HepG2 (cell line): ENCODE results near the gene AFF1. TPM values are rescaled to one million over a fixed set of nuclear protein-coding genes. Genes with fewer than 3 reads are reported as not detected.

Experiments
- CEBPB ChIP-seq: IDR thresholded peaks from 2 replicates; pipeline ENCODE4 v1.6.1; 2011; ENCODE audit warnings: low read depth, low read length, improper control_type of control experiment, borderline replicate concordance
- ELF4 ChIP-seq: sonication (generic); formaldehyde crosslinking; IDR thresholded peaks from 2 replicates; pipeline ENCODE4 v1.5.0; 2020; ENCODE audit warnings: missing genetic modification reagents, mild to moderate bottlenecking, moderate library complexity, borderline replicate concordance
- EP300 ChIP-seq, 3 experiments: sonication (generic) in 1 of 3; formaldehyde crosslinking in 1 of 3; IDR thresholded peaks; 2 replicates each; pipeline versions ENCODE4 v1.5.1 to v1.6.1; 2011 to 2020; ENCODE audit warnings: low read depth in 2 of 3, low read length in 2 of 3, borderline replicate concordance in 1 of 3, improper control_type of control experiment in 1 of 3, mild to moderate bottlenecking in 1 of 3, missing genetic modification reagents in 1 of 3, moderate library complexity in 1 of 3
- EZH2 ChIP-seq: conservative IDR thresholded peaks from 2 replicates; pipeline ENCODE4 v1.6.1; 2012; ENCODE audit warnings: mild to moderate bottlenecking, low read depth, low read length, moderate library complexity
- FOXJ3 ChIP-seq: sonication (generic); formaldehyde crosslinking; IDR thresholded peaks from 2 replicates; pipeline ENCODE4 v1.4.0; 2020; ENCODE audit warnings: missing genetic modification reagents, mild to moderate bottlenecking, borderline replicate concordance
- HMGA1 ChIP-seq: sonication (generic); formaldehyde crosslinking; conservative IDR thresholded peaks from 2 replicates; pipeline ENCODE4 v1.4.0; 2020; ENCODE audit warnings: missing genetic modification reagents
- HNF4A ChIP-seq: sonication (generic); formaldehyde crosslinking; IDR thresholded peaks from 2 replicates; pipeline ENCODE4 v1.4.0; 2020; ENCODE audit warnings: missing genetic modification reagents
- KDM1A ChIP-seq: IDR thresholded peaks from 2 replicates; pipeline ENCODE4 v1.6.1; 2016; ENCODE audit warnings: missing compliant biosample characterization
- MEIS1 ChIP-seq: sonication (generic); formaldehyde crosslinking; IDR thresholded peaks from 2 replicates; pipeline ENCODE4 v1.9.0; 2021; ENCODE audit warnings: mild to moderate bottlenecking, missing genetic modification reagents, moderate library complexity, borderline replicate concordance
- NFE2L1 ChIP-seq: sonication (generic); formaldehyde crosslinking; IDR thresholded peaks from 2 replicates; pipeline ENCODE4 v1.4.0; 2020; ENCODE audit warnings: missing genetic modification reagents, mild to moderate bottlenecking, borderline replicate concordance
- SNRNP70 ChIP-seq: fragments of 200-400 bp; formaldehyde crosslinking; IDR thresholded peaks from 2 replicates; pipeline ENCODE4 v1.6.1; 2017; ENCODE audit warnings: mild to moderate bottlenecking, low read depth, low read length, moderate library complexity
- TBP ChIP-seq: sonication (generic); formaldehyde crosslinking; IDR thresholded peaks from 2 replicates; pipeline ENCODE4 v1.5.0; 2020; ENCODE audit warnings: missing genetic modification reagents
- ZFP37 ChIP-seq: sonication (generic); formaldehyde crosslinking; IDR thresholded peaks from 2 replicates; pipeline ENCODE4 v1.4.0; 2020; ENCODE audit warnings: missing genetic modification reagents, borderline replicate concordance
- ZMYM2 ChIP-seq: sonication (generic); formaldehyde crosslinking; IDR thresholded peaks from 2 replicates; pipeline ENCODE4 v1.8.0; 2022; ENCODE audit warnings: mild to moderate bottlenecking, missing genetic modification reagents
- ZMYM3 ChIP-seq: sonication (generic); formaldehyde crosslinking; IDR thresholded peaks from 2 replicates; pipeline ENCODE4 v1.5.1; 2020; ENCODE audit warnings: mild to moderate bottlenecking, missing genetic modification reagents
- ZNF263 ChIP-seq: sonication (generic); formaldehyde crosslinking; IDR thresholded peaks from 2 replicates; pipeline ENCODE4 v1.4.0; 2020; ENCODE audit warnings: missing genetic modification reagents
- ZNF703 ChIP-seq: sonication (generic); formaldehyde crosslinking; IDR thresholded peaks from 2 replicates; pipeline ENCODE4 v1.5.1; 2020; ENCODE audit warnings: missing genetic modification reagents, mild to moderate bottlenecking, moderate library complexity, borderline replicate concordance
- ZNF773 ChIP-seq: sonication (generic); formaldehyde crosslinking; IDR thresholded peaks from 2 replicates; pipeline ENCODE4 v1.4.0; 2020; ENCODE audit warnings: missing genetic modification reagents, borderline replicate concordance
- polyA plus RNA-seq, 8 experiments: library from polyadenylated mRNA; depleted of rRNA in 3 of 8; stranded (reverse) in 7 of 8; unstranded in 1 of 8; fragments of >200 nt; fragmentation: Illumina TruSeq in 4 of 8; extraction: Trizol in 4 of 8; gene quantifications; 2 replicates each; pipeline versions ENCODE4 v1.2.1 to v1.2.3, GENCODE V29; 2011 to 2016; ENCODE audit warnings: low read depth in 4 of 8, missing spikeins in 1 of 8, mixed read lengths in 1 of 8; ENCODE audit not compliant: insufficient read depth in 1 of 8
- total RNA-seq, 5 experiments: library from RNA; depleted of rRNA; stranded (reverse); fragments of >200 nt; fragmentation: Illumina TruSeq; extraction: Trizol; gene quantifications; 2 replicates each; pipeline ENCODE4 v1.2.3, GENCODE V29; 2016; ENCODE audit warnings: low read depth in 1 of 5
- TF ChIP-seq, protein P1 (sequence below): sonication (generic); formaldehyde crosslinking; IDR thresholded peaks from 2 replicates; pipeline ENCODE4; 2020; ENCODE audit warnings: missing genetic modification reagents, mild to moderate bottlenecking, borderline replicate concordance
- TF ChIP-seq, protein P2 (sequence below): sonication (generic); formaldehyde crosslinking; IDR thresholded peaks from 2 replicates; pipeline ENCODE4 v1.5.0; 2020; ENCODE audit warnings: mild to moderate bottlenecking, missing genetic modification reagents
- TF ChIP-seq, protein P3 (sequence below): sonication (generic); formaldehyde crosslinking; IDR thresholded peaks from 2 replicates; pipeline ENCODE4 v1.9.0; 2021; ENCODE audit warnings: missing genetic modification reagents, mild to moderate bottlenecking, borderline replicate concordance
- TF ChIP-seq, protein P4 (sequence below): sonication (generic); formaldehyde crosslinking; IDR thresholded peaks from 2 replicates; pipeline ENCODE4 v1.5.0; 2020; ENCODE audit warnings: missing genetic modification reagents

Gene AFF1
- total and polyA plus RNA-seq, 2 of the 13 experiments (the other 11 are each of a cell fraction or from before 2014, with no cell fraction given), result 15.5 to 15.9 TPM

DNA sequence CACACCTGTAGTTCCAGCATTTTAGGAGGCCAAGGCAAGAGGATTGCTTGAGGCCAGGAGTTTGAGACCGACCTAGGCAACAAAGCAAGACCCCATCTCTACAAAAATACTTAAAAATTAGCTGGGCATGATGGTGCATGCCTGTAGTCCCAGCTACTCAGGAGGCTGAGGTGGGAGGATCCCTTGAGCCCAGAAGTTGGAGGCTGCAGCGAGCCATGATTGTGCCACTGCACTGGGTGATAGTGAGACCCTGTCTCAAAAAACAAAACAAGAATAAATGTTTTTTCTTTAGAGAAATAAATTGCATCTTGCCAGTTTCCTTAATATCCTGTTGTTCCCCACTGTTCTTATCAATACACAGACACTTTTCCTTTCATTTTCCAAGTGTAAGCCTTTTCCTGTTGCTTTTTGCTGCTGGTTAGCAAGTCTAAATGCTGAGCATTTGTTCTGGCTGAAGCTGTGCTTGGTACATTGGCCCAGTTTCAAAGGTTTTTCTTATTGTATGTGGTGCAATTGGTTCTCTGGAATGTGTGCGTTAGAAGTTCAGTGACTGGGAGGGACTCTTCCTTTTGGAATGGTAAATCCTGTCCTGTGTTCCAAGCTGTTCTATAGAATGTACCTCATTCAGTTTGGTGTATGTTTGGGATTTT lies 98.2 kb downstream of the AFF1 start (continued):
- TF ChIP-seq HMGA1 (CRISPR knock-in tag), result no peak
- TF ChIP-seq, protein P1, sequence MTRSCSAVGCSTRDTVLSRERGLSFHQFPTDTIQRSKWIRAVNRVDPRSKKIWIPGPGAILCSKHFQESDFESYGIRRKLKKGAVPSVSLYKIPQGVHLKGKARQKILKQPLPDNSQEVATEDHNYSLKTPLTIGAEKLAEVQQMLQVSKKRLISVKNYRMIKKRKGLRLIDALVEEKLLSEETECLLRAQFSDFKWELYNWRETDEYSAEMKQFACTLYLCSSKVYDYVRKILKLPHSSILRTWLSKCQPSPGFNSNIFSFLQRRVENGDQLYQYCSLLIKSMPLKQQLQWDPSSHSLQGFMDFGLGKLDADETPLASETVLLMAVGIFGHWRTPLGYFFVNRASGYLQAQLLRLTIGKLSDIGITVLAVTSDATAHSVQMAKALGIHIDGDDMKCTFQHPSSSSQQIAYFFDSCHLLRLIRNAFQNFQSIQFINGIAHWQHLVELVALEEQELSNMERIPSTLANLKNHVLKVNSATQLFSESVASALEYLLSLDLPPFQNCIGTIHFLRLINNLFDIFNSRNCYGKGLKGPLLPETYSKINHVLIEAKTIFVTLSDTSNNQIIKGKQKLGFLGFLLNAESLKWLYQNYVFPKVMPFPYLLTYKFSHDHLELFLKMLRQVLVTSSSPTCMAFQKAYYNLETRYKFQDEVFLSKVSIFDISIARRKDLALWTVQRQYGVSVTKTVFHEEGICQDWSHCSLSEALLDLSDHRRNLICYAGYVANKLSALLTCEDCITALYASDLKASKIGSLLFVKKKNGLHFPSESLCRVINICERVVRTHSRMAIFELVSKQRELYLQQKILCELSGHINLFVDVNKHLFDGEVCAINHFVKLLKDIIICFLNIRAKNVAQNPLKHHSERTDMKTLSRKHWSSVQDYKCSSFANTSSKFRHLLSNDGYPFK (CRISPR knock-in tag), result no peak
- no peak for TF ChIP-seq ZFP37 (CRISPR knock-in tag)
- TF ChIP-seq ZMYM3, result 0 out of 2 replicates have a peak, but pooled peaks have one; percentile 19
- TF ChIP-seq ZNF773 (CRISPR knock-in tag), result no peak
- peak; percentile 52; the same call in 1 of the 2 replicates for TF ChIP-seq CEBPB
- TF ChIP-seq SNRNP70, result no peak
- no peak for TF ChIP-seq ZNF703 (CRISPR knock-in tag)
- TF ChIP-seq EZH2, result no peak
- TF ChIP-seq ZMYM2 (CRISPR knock-in tag), result no peak
- TF ChIP-seq, protein P2, sequence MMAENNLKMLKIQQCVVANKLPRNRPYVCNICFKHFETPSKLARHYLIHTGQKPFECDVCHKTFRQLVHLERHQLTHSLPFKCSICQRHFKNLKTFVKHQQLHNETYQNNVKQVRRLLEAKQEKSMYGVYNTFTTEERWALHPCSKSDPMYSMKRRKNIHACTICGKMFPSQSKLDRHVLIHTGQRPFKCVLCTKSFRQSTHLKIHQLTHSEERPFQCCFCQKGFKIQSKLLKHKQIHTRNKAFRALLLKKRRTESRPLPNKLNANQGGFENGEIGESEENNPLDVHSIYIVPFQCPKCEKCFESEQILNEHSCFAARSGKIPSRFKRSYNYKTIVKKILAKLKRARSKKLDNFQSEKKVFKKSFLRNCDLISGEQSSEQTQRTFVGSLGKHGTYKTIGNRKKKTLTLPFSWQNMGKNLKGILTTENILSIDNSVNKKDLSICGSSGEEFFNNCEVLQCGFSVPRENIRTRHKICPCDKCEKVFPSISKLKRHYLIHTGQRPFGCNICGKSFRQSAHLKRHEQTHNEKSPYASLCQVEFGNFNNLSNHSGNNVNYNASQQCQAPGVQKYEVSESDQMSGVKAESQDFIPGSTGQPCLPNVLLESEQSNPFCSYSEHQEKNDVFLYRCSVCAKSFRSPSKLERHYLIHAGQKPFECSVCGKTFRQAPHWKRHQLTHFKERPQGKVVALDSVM (CRISPR knock-in tag), result peak; percentile 93
- no peak for TF ChIP-seq ZNF263 (CRISPR knock-in tag)
- TF ChIP-seq EP300 (IDR thresholded peaks at IDR 0.05; ENCODE audit: low read depth in 2 of 2, low read length in 2 of 2), result no peak; a peak in 1 of 4 replicates
- no peak for TF ChIP-seq EP300 (CRISPR knock-in tag; IDR thresholded peaks at IDR 0.05; ENCODE audit: borderline replicate concordance)
- TF ChIP-seq TBP (CRISPR knock-in tag), result no peak
- TF ChIP-seq, protein P3, sequence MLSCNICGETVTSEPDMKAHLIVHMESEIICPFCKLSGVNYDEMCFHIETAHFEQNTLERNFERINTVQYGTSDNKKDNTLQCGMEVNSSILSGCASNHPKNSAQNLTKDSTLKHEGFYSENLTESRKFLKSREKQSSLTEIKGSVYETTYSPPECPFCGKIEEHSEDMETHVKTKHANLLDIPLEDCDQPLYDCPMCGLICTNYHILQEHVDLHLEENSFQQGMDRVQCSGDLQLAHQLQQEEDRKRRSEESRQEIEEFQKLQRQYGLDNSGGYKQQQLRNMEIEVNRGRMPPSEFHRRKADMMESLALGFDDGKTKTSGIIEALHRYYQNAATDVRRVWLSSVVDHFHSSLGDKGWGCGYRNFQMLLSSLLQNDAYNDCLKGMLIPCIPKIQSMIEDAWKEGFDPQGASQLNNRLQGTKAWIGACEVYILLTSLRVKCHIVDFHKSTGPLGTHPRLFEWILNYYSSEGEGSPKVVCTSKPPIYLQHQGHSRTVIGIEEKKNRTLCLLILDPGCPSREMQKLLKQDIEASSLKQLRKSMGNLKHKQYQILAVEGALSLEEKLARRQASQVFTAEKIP, result no peak
- peak; percentile 39 for TF ChIP-seq HNF4A (CRISPR knock-in tag)
- no peak for TF ChIP-seq MEIS1 (CRISPR knock-in tag)
- no peak for TF ChIP-seq KDM1A (CRISPR knock-in tag)
- TF ChIP-seq NFE2L1, result no peak
- TF ChIP-seq FOXJ3 (CRISPR knock-in tag), result no peak
- TF ChIP-seq ELF4 (CRISPR knock-in tag), result no peak
- TF ChIP-seq, protein P4, sequence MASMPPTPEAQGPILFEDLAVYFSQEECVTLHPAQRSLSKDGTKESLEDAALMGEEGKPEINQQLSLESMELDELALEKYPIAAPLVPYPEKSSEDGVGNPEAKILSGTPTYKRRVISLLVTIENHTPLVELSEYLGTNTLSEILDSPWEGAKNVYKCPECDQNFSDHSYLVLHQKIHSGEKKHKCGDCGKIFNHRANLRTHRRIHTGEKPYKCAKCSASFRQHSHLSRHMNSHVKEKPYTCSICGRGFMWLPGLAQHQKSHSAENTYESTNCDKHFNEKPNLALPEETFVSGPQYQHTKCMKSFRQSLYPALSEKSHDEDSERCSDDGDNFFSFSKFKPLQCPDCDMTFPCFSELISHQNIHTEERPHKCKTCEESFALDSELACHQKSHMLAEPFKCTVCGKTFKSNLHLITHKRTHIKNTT, result no peak
